Kidney epithelial cell (primary cell): ENCODE data around the gene CYSTM1. TPM values are rescaled to one million over a fixed set of nuclear protein-coding genes. Genes with fewer than 3 reads are reported as not detected.

Experiments used
- DNase-seq: peaks from one replicate; pipeline ENCODE4 v3.0.0-alpha.2; 2010; ENCODE audit warnings: low read depth
- H3K27me3 ChIP-seq: 2 replicates; pipeline ENCODE4 v1.6.0; 2011; ENCODE audit warnings: low read length; ENCODE audit not compliant: control insufficient read depth, insufficient read depth
- H3K36me3 ChIP-seq: 2 replicates; pipeline ENCODE4 v1.5.1; 2011; ENCODE audit warnings: low read length; ENCODE audit not compliant: control insufficient read depth, insufficient read depth
- H3K4me3 ChIP-seq: 2 replicates; pipeline ENCODE4 v1.5.1; 2011; ENCODE audit warnings: low read depth, mild to moderate bottlenecking, control low read depth, low read length
- CTCF ChIP-seq: IDR thresholded peaks from 2 replicates; pipeline ENCODE4 v1.5.1; 2011; ENCODE audit warnings: mild to moderate bottlenecking, moderate library complexity, low read length, control low read depth, inconsistent platforms; ENCODE audit not compliant: insufficient read depth, poor library complexity, severe bottlenecking
- total RNA-seq: library from RNA; depleted of rRNA; stranded (reverse); fragments of >200 nt; gene quantifications from 2 replicates; pipeline ENCODE4 v1.2.3, GENCODE V29; 2015

The CYSTM1 gene
- total RNA-seq, 1 donor from 2014 or later, result 176 TPM

GRCh38 chr5:140223567-140223966 lies 48.6 kb downstream of the CYSTM1 start:
- no peak overlapping the region for H3K4me3 ChIP-seq
- H3K27me3 ChIP-seq, result no peaks in the 10 kb centered on the region
- TF ChIP-seq CTCF, result no peak
- H3K36me3 ChIP-seq, result no peaks in the 10 kb centered on the region
- DNase-seq, result no peak

GRCh38 chr5:140224658-140225057 lies 49.7 kb downstream of the CYSTM1 start:
- TF ChIP-seq CTCF, result no peak

GRCh38 chr5:140225396-140225795 lies 50.4 kb downstream of the CYSTM1 start:
- no peak for TF ChIP-seq CTCF
- no peaks in the 10 kb centered on the region for H3K36me3 ChIP-seq
- no peaks in the 10 kb centered on the region for H3K27me3 ChIP-seq
- no peak overlapping the region for H3K4me3 ChIP-seq
- DNase-seq, result no peak

More at GRCh38 chr5:140224658-140225057, 49.7 kb downstream of the CYSTM1 start:
- H3K27me3 ChIP-seq, result no peaks in the 10 kb centered on the region
- no peak for DNase-seq
- no peaks in the 10 kb centered on the region for H3K36me3 ChIP-seq
- no peak overlapping the region for H3K4me3 ChIP-seq

- no peak for TF ChIP-seq CTCF
- no peaks in the 10 kb centered on the region for H3K36me3 ChIP-seq
- no peak overlapping the region for H3K4me3 ChIP-seq
- no peaks in the 10 kb centered on the region for H3K27me3 ChIP-seq
- DNase-seq, result no peak
Observed at GRCh38 chr5:140227046-140227445, 52.1 kb downstream of the CYSTM1 start.

- Histone ChIP-seq H3K4me3 (no peak overlapping the region), H3K27me3 (no peaks in the 10 kb centered on the region), H3K36me3 (no peaks in the 10 kb centered on the region)
- no peak for TF ChIP-seq CTCF
- no peak for DNase-seq
Observed at GRCh38 chr5:140228364-140228837, 53.4 kb downstream of the CYSTM1 start.

GRCh38 chr5:140230373-140230772 lies 55.4 kb downstream of the CYSTM1 start:
- TF ChIP-seq CTCF, result no peak

More at GRCh38 chr5:140230373-140230772, 55.4 kb downstream of the CYSTM1 start:
- Histone ChIP-seq H3K27me3 (no peaks in the 10 kb centered on the region), H3K4me3 (no peak overlapping the region), H3K36me3 (no peaks in the 10 kb centered on the region)
- no peak for DNase-seq
